ENCODE measurements around the gene CDH4. TPM values are rescaled to one million over a fixed set of nuclear protein-coding genes. Genes with fewer than 3 reads are reported as not detected.

Gene CDH4
- total and polyA plus RNA-seq, 12 donors: 0.04 to 0.25 (median 0.08) TPM; not detected in 5

GRCh38 chr20:61615806-61616205 lies 363.7 kb downstream of the CDH4 start:
- intact Hi-C loops (cut with DNase I): no loop called here
- no peak for TF ChIP-seq CTCF (IDR thresholded peaks at IDR 0.05)
- DNase-seq: no peak
- WGBS, 2 donors: 88 to 93% methylated on average over 15 of the region's 15 CpGs
- no peaks in the 10 kb centered on the region for H3K4me1 ChIP-seq
- peaks cover 0 to 20% (median 0%) of the 10 kb centered on the region in 7 donors for H3K27me3 ChIP-seq
- H3K36me3 ChIP-seq: no peaks in the 10 kb centered on the region
- H3K4me3 ChIP-seq: no peak overlapping the region
- H3K27ac ChIP-seq: no peak overlapping the region
- no peak for ATAC-seq
- H3K9me3 ChIP-seq: peaks cover 0 to 15% (median 0%) of the 10 kb centered on the region in 11 donors

- no peaks in the 10 kb centered on the region for H3K4me1 ChIP-seq
- H3K27ac ChIP-seq: no peak overlapping the region
- intact Hi-C loops (cut with DNase I): no loop called here
- no peak for ATAC-seq
- TF ChIP-seq CTCF (IDR thresholded peaks at IDR 0.05): no peak
- peaks cover 0 to 17% (median 4%) of the 10 kb centered on the region in 7 donors for H3K27me3 ChIP-seq
- H3K9me3 ChIP-seq: peaks cover 0 to 4% (median 0%) of the 10 kb centered on the region in 11 donors
- H3K4me3 ChIP-seq: no peak overlapping the region
- no peak for DNase-seq
- no peaks in the 10 kb centered on the region for H3K36me3 ChIP-seq
- 89 to 90% methylated on average over 10 of the region's 10 CpGs for whole genome bisulfite sequencing, 2 donors
Observed at GRCh38 chr20:61619751-61620150, 367.7 kb downstream of the CDH4 start.

- H3K27me3 ChIP-seq: peaks cover 0 to 17% (median 4%) of the 10 kb centered on the region in 7 donors
Observed at GRCh38 chr20:61620174-61620573, 368.1 kb downstream of the CDH4 start.

GRCh38 chr20:61621035-61621730 lies 369.1 kb downstream of the CDH4 start:
- intact Hi-C loops (cut with DNase I): no loop called here
- peaks cover 0 to 20% (median 4%) of the 10 kb centered on the region in 7 donors for H3K27me3 ChIP-seq
- 75 to 77% methylated on average over 19 of the region's 19 CpGs for WGBS, 2 donors

More at GRCh38 chr20:61620174-61620573, 368.1 kb downstream of the CDH4 start:
- intact Hi-C loops (cut with DNase I): no loop called here
- H3K4me3 ChIP-seq: no peak overlapping the region
- no peak for TF ChIP-seq CTCF (IDR thresholded peaks at IDR 0.05)
- no peaks in the 10 kb centered on the region for H3K36me3 ChIP-seq
- H3K27ac ChIP-seq: no peak overlapping the region
- peaks cover 0 to 4% (median 0%) of the 10 kb centered on the region in 11 donors for H3K9me3 ChIP-seq
- DNase-seq (no peak), ATAC-seq (no peak)
- H3K4me1 ChIP-seq: no peaks in the 10 kb centered on the region
- WGBS, 2 donors: 58 to 80% methylated on average over 1 of the region's 1 CpG

More at GRCh38 chr20:61621035-61621730, 369.1 kb downstream of the CDH4 start:
- TF ChIP-seq CTCF (IDR thresholded peaks at IDR 0.05): no peak
- H3K4me1 ChIP-seq: no peaks in the 10 kb centered on the region
- H3K36me3 ChIP-seq: no peaks in the 10 kb centered on the region
- H3K9me3 ChIP-seq: peaks cover 0 to 4% (median 0%) of the 10 kb centered on the region in 11 donors
- ATAC-seq: no peak
- H3K27ac ChIP-seq: no peak overlapping the region
- no peak for DNase-seq
- H3K4me3 ChIP-seq: no peak overlapping the region

Measured in heart right ventricle (tissue), 16 donors.